Esophagus squamous epithelium (tissue), 4 donors: ENCODE data around the gene NENF.

Experiments
- CTCF ChIP-seq, 6 experiments: fragments of 450-650 bp in 4 of 6; fragments of 200-600 bp in 2 of 6; sonication (generic) in 2 of 6; IDR thresholded peaks; one replicate each; pipeline ENCODE4 v1.5.1; 2016 to 2019; ENCODE audit warnings: antibody characterized with exemption in 6 of 6, mild to moderate bottlenecking in 4 of 6, moderate library complexity in 4 of 6
- POLR2A ChIP-seq, 4 donors: fragments of 450-650 bp; IDR thresholded peaks; one replicate each; pipeline ENCODE4 v1.6.1; 2017; ENCODE audit warnings: antibody characterized with exemption in 4 of 4, mild to moderate bottlenecking in 4 of 4, moderate library complexity in 3 of 4

GRCh38 chr1:212412374-212412773, 20.3 kb upstream of the NENF start:
- TF ChIP-seq CTCF (IDR thresholded peaks at IDR 0.05) (no peak), POLR2A (IDR thresholded peaks at IDR 0.05) (no peak)
